Measurements from ENCODE around the gene SSBP3. TPM values are rescaled to one million over a fixed set of nuclear protein-coding genes. Genes with fewer than 3 reads are reported as not detected.

The SSBP3 gene
- total and polyA plus RNA-seq, 9 of the 15 experiments (the other 6 are each of a cell fraction or from before 2014, with no cell fraction given) = 8.7 to 108 (median 33.8) TPM

GRCh38 chr1:54409156-54410142, 3.3 kb upstream of the SSBP3 start (continued):
- TF ChIP-seq THRB (CRISPR knock-in tag; conservative IDR thresholded peaks at IDR 0.05) (no peak), HNRNPK (IDR thresholded peaks at IDR 0.05; ENCODE audit: low read depth, low read length, poor library complexity, severe bottlenecking) (no peak), ZSCAN29 (IDR thresholded peaks at IDR 0.05) (no peak), ZBTB43 (CRISPR knock-in tag; IDR thresholded peaks at IDR 0.05) (no peak), HNRNPH1 (optimal IDR thresholded peaks at IDR 0.05; ENCODE audit: low read depth, low read length) (no peak), RBM14 (IDR thresholded peaks at IDR 0.05; ENCODE audit: borderline replicate concordance, insufficient read depth, low read depth, low read length) (no peak), EWSR1 (IDR thresholded peaks at IDR 0.05; ENCODE audit: borderline replicate concordance, low read depth, partially characterized antibody) (no peak), BRF1 (IDR thresholded peaks at IDR 0.05; ENCODE audit: borderline replicate concordance, extremely low read depth, insufficient read length) (no peak), CTCF (IDR thresholded peaks at IDR 0.05 in 2 of 3, conservative IDR thresholded peaks at IDR 0.05 in 1 of 3; ENCODE audit: insufficient read depth in 2 of 3, low read depth in 1 of 3, low read length in 3 of 3) (no peak; a peak in 1 of 6 replicates), AFF1 (IDR thresholded peaks at IDR 0.05; ENCODE audit: low read depth in 1 of 2, partially characterized antibody in 2 of 2) (peak in 1 of 2 experiments; percentile 38), TGIF2 (CRISPR knock-in tag; IDR thresholded peaks at IDR 0.05) (no peak), SMAD1 (IDR thresholded peaks at IDR 0.05; ENCODE audit: low read depth, low read length, partially characterized antibody) (no peak), ZFP30 (CRISPR knock-in tag; IDR thresholded peaks at IDR 0.05; ENCODE audit: borderline replicate concordance) (no peak), SOX6 (IDR thresholded peaks at IDR 0.05) (peak; percentile 100), FOSL1 (tag; conservative IDR thresholded peaks at IDR 0.05) (no peak; the same call in 1 of the 2 replicates), SRSF3 (IDR thresholded peaks at IDR 0.05; ENCODE audit: insufficient read depth, low read length) (no peak)
